ENCODE results near the gene CYP51A1. TPM values are rescaled to one million over a fixed set of nuclear protein-coding genes. Genes with fewer than 3 reads are reported as not detected.
"Not testable (repeated sequence)": the region's sequence is repeated elsewhere in the genome, so short reads cannot be mapped to it uniquely, and the experiment has no call there.

Gene CYP51A1
- total and polyA plus RNA-seq, 2 of the 13 experiments (the other 11 are each of a cell fraction or from before 2014, with no cell fraction given): 15.4 to 260 TPM

GRCh38 chr7:92169529-92169928, 35.3 kb upstream of the CYP51A1 start:
- H3K79me2 ChIP-seq (ENCODE audit: insufficient read depth, low read length); H3K4me3 ChIP-seq (replicated peaks in 1 of 3; ENCODE audit: insufficient read depth in 1 of 3, low read depth in 2 of 3, low read length in 3 of 3); FAIRE-seq; H2AFZ ChIP-seq (ENCODE audit: low read length); H4K20me1 ChIP-seq (ENCODE audit: insufficient read depth, low read length); H3K27me3 ChIP-seq (ENCODE audit: control insufficient read depth in 1 of 2, insufficient read depth in 2 of 2, low read length in 2 of 2); H3K4me1 ChIP-seq (ENCODE audit: insufficient read depth, low read length); H3K36me3 ChIP-seq (replicated peaks in 1 of 2; ENCODE audit: control insufficient read depth in 1 of 2, insufficient read depth in 2 of 2, low read length in 2 of 2); H3K9me3 ChIP-seq (ENCODE audit: low read length); H3K4me2 ChIP-seq (ENCODE audit: low read depth, low read length); CTCF ChIA-PET (ENCODE audit: low intra/inter-chr PET ratio, low total read pairs); H3K27ac ChIP-seq (ENCODE audit: extremely low read length, insufficient read depth, low read length); H3K9ac ChIP-seq (ENCODE audit: insufficient read depth, low read depth, low read length); DNase-seq (ENCODE audit: low spot score); intact Hi-C loops (cut with micrococcal nuclease; ENCODE audit: unreplicated experiment); in situ Hi-C loops (cut with HindIII; ENCODE audit: extremely low pct_ligation_motif_present, low pct_unique_long_range_greater_than_20kb); POLR2A ChIA-PET; BruUV-seq (replicated peaks); ATAC-seq: not testable (repeated sequence)
- TF ChIP-seq ZNF160 (CRISPR knock-in tag; IDR thresholded peaks at IDR 0.05): peak; percentile 96
- 2% methylated on average over 2 of the region's 2 CpGs for WGBS (ENCODE audit: low lambda C conversion rate)

GRCh38 chr7:92161271-92161670, 27.0 kb upstream of the CYP51A1 start:
- Histone ChIP-seq H2AFZ (ENCODE audit: low read length) (no peak overlapping the region), H3K36me3 (replicated peaks in 1 of 2; ENCODE audit: control insufficient read depth in 1 of 2, insufficient read depth in 2 of 2, low read length in 2 of 2) (no peaks in the 10 kb centered on the region), H3K9ac (ENCODE audit: insufficient read depth, low read depth, low read length) (no peak overlapping the region), H3K4me1 (ENCODE audit: insufficient read depth, low read length) (no peaks in the 10 kb centered on the region), H3K79me2 (ENCODE audit: insufficient read depth, low read length) (no peaks in the 10 kb centered on the region), H3K4me3 (replicated peaks in 1 of 3; ENCODE audit: insufficient read depth in 1 of 3, low read depth in 2 of 3, low read length in 3 of 3) (no peak overlapping the region), H4K20me1 (ENCODE audit: insufficient read depth, low read length) (no peaks in the 10 kb centered on the region), H3K4me2 (ENCODE audit: low read depth, low read length) (no peak overlapping the region), H3K27me3 (ENCODE audit: control insufficient read depth in 1 of 2, insufficient read depth in 2 of 2, low read length in 2 of 2) (no peaks in the 10 kb centered on the region), H3K27ac (ENCODE audit: extremely low read length, insufficient read depth, low read length) (no peak overlapping the region), H3K9me3 (ENCODE audit: low read length) (no peaks in the 10 kb centered on the region)
- intact Hi-C loops (cut with micrococcal nuclease; ENCODE audit: unreplicated experiment): no loop called here
- DNase-seq (ENCODE audit: low spot score): no peak
- WGBS (ENCODE audit: low lambda C conversion rate): 10% methylated on average over 1 of the region's 1 CpG
- TF ChIP-seq TEAD3 (CRISPR knock-in tag; optimal IDR thresholded peaks at IDR 0.05; ENCODE audit: borderline replicate concordance) (no peak), ZHX1 (CRISPR knock-in tag; IDR thresholded peaks at IDR 0.05; ENCODE audit: low read depth) (no peak), HMG20A (CRISPR knock-in tag; IDR thresholded peaks at IDR 0.05; ENCODE audit: borderline replicate concordance) (no peak), ZNF781 (CRISPR knock-in tag; IDR thresholded peaks at IDR 0.05; ENCODE audit: borderline replicate concordance, not compliant biosample characterization) (no peak)
- TF ChIP-seq, protein P1, sequence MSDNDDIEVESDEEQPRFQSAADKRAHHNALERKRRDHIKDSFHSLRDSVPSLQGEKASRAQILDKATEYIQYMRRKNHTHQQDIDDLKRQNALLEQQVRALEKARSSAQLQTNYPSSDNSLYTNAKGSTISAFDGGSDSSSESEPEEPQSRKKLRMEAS (IDR thresholded peaks at IDR 0.05): no peak
- in situ Hi-C loops (cut with HindIII; ENCODE audit: extremely low pct_ligation_motif_present, low pct_unique_long_range_greater_than_20kb): no loop called here
- no peak for FAIRE-seq
- no peak for ATAC-seq
- CTCF ChIA-PET (ENCODE audit: low intra/inter-chr PET ratio, low total read pairs): no interaction called here
- POLR2A ChIA-PET: no interaction called here
- BruUV-seq (replicated peaks): no TSS peak

Measured in HepG2 (cell line).